ENCODE results near the gene KCTD1.

GRCh38 chr18:26476697-26477096 is 71.7 kb downstream of the KCTD1 start:
- TF ChIP-seq CTCF (IDR thresholded peaks at IDR 0.05) (no peak), POLR2AphosphoS5 (IDR thresholded peaks at IDR 0.05) (no peak)

All from stomach (tissue), 4 donors.